Measurements from ENCODE around the gene CRACR2A.

CRACR2A gene

GRCh38 chr12:3630621-3631271 is 122.2 kb downstream of the CRACR2A start:
- DNase-seq (ENCODE audit: low spot score in 2 of 2): no peak
- H3K4me1 ChIP-seq: no peaks in the 10 kb centered on the region
- no peak overlapping the region for H3K4me3 ChIP-seq
- in situ Hi-C loops (cut with MboI; ENCODE audit: low sequenced_read_pairs): no loop called here
- H3K9me3 ChIP-seq: no peaks in the 10 kb centered on the region
- H3K36me3 ChIP-seq (replicated peaks): 0 out of 2 replicates have a peak, but pooled peaks cover 3% of the 10 kb centered on the region
- no peaks in the 10 kb centered on the region for H3K27me3 ChIP-seq (ENCODE audit: low read depth)

GRCh38 chr12:3630111-3630510 is 122.8 kb downstream of the CRACR2A start:
- no peaks in the 10 kb centered on the region for H3K4me1 ChIP-seq
- no peaks in the 10 kb centered on the region for H3K9me3 ChIP-seq
- DNase-seq (ENCODE audit: low spot score in 2 of 2): no peak
- H3K4me3 ChIP-seq: no peak overlapping the region
- in situ Hi-C loops (cut with MboI; ENCODE audit: low sequenced_read_pairs): no loop called here
- 0 out of 2 replicates have a peak, but pooled peaks cover 3% of the 10 kb centered on the region for H3K36me3 ChIP-seq (replicated peaks)
- no peaks in the 10 kb centered on the region for H3K27me3 ChIP-seq (ENCODE audit: low read depth)

GRCh38 chr12:3629057-3629830 is 123.7 kb downstream of the CRACR2A start:
- Histone ChIP-seq H3K4me3 (no peak overlapping the region), H3K36me3 (replicated peaks) (0 out of 2 replicates have a peak, but pooled peaks cover 3% of the 10 kb centered on the region), H3K9me3 (no peaks in the 10 kb centered on the region), H3K4me1 (no peaks in the 10 kb centered on the region), H3K27me3 (ENCODE audit: low read depth) (no peaks in the 10 kb centered on the region)
- DNase-seq (ENCODE audit: low spot score in 2 of 2): no peak
- in situ Hi-C loops (cut with MboI; ENCODE audit: low sequenced_read_pairs): no loop called here

- no peaks in the 10 kb centered on the region for H3K9me3 ChIP-seq
- no peak overlapping the region for H3K4me3 ChIP-seq
- no peak for DNase-seq (ENCODE audit: low spot score in 2 of 2)
- H3K36me3 ChIP-seq (replicated peaks): 0 out of 2 replicates have a peak, but pooled peaks cover 3% of the 10 kb centered on the region
- no peaks in the 10 kb centered on the region for H3K27me3 ChIP-seq (ENCODE audit: low read depth)
- in situ Hi-C loops (cut with MboI; ENCODE audit: low sequenced_read_pairs): no loop called here
- H3K4me1 ChIP-seq: no peaks in the 10 kb centered on the region
Observed at GRCh38 chr12:3628629-3629028, 124.3 kb downstream of the CRACR2A start.

- in situ Hi-C loops (cut with MboI; ENCODE audit: low sequenced_read_pairs): no loop called here
Observed at GRCh38 chr12:3627336-3627735, 125.6 kb downstream of the CRACR2A start.

GRCh38 chr12:3624273-3624672 is 128.6 kb downstream of the CRACR2A start:
- in situ Hi-C loops (cut with MboI; ENCODE audit: low sequenced_read_pairs): no loop called here
- Histone ChIP-seq H3K4me1 (no peaks in the 10 kb centered on the region), H3K27me3 (ENCODE audit: low read depth) (no peaks in the 10 kb centered on the region), H3K9me3 (no peaks in the 10 kb centered on the region), H3K4me3 (no peak overlapping the region), H3K36me3 (replicated peaks) (0 out of 2 replicates have a peak, but pooled peaks cover 3% of the 10 kb centered on the region)
- DNase-seq (ENCODE audit: low spot score in 2 of 2): no peak

More at GRCh38 chr12:3627336-3627735, 125.6 kb downstream of the CRACR2A start:
- H3K36me3 ChIP-seq (replicated peaks): 0 out of 2 replicates have a peak, but pooled peaks cover 3% of the 10 kb centered on the region
- no peak for DNase-seq (ENCODE audit: low spot score in 2 of 2)
- no peaks in the 10 kb centered on the region for H3K9me3 ChIP-seq
- H3K4me1 ChIP-seq: no peaks in the 10 kb centered on the region
- no peak overlapping the region for H3K4me3 ChIP-seq
- no peaks in the 10 kb centered on the region for H3K27me3 ChIP-seq (ENCODE audit: low read depth)

- H3K27me3 ChIP-seq (ENCODE audit: low read depth): no peaks in the 10 kb centered on the region
- DNase-seq (ENCODE audit: low spot score in 2 of 2): no peak
- in situ Hi-C loops (cut with MboI; ENCODE audit: low sequenced_read_pairs): no loop called here
- H3K9me3 ChIP-seq: no peaks in the 10 kb centered on the region
- H3K36me3 ChIP-seq (replicated peaks): 0 out of 2 replicates have a peak, but pooled peaks cover 3% of the 10 kb centered on the region
- no peak overlapping the region for H3K4me3 ChIP-seq
- no peaks in the 10 kb centered on the region for H3K4me1 ChIP-seq
Observed at GRCh38 chr12:3622822-3623690, 129.9 kb downstream of the CRACR2A start.

GRCh38 chr12:3622021-3622821 is 130.7 kb downstream of the CRACR2A start:
- in situ Hi-C loops (cut with MboI; ENCODE audit: low sequenced_read_pairs): no loop called here
- no peak for DNase-seq (ENCODE audit: low spot score in 2 of 2)
- no peak overlapping the region for H3K4me3 ChIP-seq

DNA sequence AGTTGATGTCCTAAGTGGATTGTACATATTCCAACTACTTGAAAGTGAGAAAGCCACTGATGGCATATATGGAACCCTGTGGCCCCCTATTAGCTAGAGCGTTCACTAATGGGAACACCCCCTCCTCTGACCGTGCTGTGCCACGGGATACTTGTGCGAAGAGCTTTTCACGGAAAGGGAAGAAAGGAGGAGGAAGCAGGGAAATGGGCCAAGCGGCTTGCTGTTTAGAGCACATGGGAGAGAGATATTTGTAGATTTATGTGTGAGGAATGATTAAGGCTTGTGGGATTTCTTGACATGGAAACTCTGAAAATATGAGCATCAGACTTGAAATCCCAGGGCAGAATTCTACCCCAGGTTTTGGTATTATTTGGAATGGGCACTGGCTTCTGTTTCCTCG is 132.1 kb downstream of the CRACR2A start:
- no peaks in the 10 kb centered on the region for H3K9me3 ChIP-seq
- H3K36me3 ChIP-seq (replicated peaks): no peaks in the 10 kb centered on the region
- in situ Hi-C loops (cut with MboI; ENCODE audit: low sequenced_read_pairs): no loop called here
- no peaks in the 10 kb centered on the region for H3K4me1 ChIP-seq
- no peak for DNase-seq (ENCODE audit: low spot score in 2 of 2)
- no peaks in the 10 kb centered on the region for H3K27me3 ChIP-seq (ENCODE audit: low read depth)
- no peak overlapping the region for H3K4me3 ChIP-seq

More at GRCh38 chr12:3622021-3622821, 130.7 kb downstream of the CRACR2A start:
- Histone ChIP-seq H3K4me1 (no peaks in the 10 kb centered on the region), H3K27me3 (ENCODE audit: low read depth) (no peaks in the 10 kb centered on the region), H3K36me3 (replicated peaks) (0 out of 2 replicates have a peak, but pooled peaks cover 3% of the 10 kb centered on the region), H3K9me3 (no peaks in the 10 kb centered on the region)

DNA sequence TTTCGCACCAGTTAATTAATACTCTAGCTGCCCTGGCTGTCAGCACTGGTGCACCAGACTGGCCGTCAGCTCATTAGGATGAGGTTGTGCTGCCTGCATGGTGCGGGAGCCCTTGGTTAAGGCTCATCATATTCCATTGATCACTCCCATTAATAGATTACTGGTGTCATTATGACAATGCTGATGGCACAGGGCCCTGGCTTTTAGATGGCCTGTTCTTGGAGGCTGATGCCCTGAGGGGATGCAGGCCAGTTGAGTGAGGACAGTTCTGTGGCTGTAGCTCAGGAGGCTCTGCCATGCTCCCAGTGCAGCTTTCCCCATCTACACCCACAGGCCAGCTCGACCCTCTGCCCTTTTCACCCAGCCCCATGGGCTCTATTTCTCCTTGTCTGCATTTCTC is 135.3 kb downstream of the CRACR2A start:
- Histone ChIP-seq H3K9me3 (no peaks in the 10 kb centered on the region), H3K4me3 (no peak overlapping the region), H3K4me1 (no peaks in the 10 kb centered on the region), H3K36me3 (replicated peaks) (no peaks in the 10 kb centered on the region), H3K27me3 (ENCODE audit: low read depth) (no peaks in the 10 kb centered on the region)
- in situ Hi-C loops (cut with MboI; ENCODE audit: low sequenced_read_pairs): no loop called here
- no peak for DNase-seq (ENCODE audit: low spot score in 2 of 2)

DNA sequence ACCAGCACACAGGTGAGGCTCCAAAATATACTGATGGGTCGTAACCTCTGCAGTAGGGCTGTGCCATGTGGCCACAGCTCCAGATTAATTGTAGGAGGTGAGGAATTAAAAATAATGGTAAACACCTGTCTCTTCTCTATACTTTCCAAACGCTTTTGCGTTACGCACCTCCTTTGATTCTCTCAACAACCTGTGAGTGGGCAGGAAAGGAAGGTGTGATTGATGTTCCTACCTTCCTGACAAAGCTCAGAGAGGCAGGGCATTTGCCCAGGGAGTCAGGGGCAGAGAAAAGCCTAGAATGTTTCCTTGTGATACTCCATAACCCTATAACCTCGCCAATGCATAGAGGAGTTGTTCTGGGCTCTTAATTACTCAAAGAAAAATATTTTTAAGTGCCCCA is 137.0 kb downstream of the CRACR2A start:
- Histone ChIP-seq H3K9me3 (no peaks in the 10 kb centered on the region), H3K4me3 (no peak overlapping the region), H3K27me3 (ENCODE audit: low read depth) (no peaks in the 10 kb centered on the region), H3K4me1 (no peaks in the 10 kb centered on the region), H3K36me3 (replicated peaks) (no peaks in the 10 kb centered on the region)
- in situ Hi-C loops (cut with MboI; ENCODE audit: low sequenced_read_pairs): no loop called here
- DNase-seq (ENCODE audit: low spot score in 2 of 2): no peak

DNA sequence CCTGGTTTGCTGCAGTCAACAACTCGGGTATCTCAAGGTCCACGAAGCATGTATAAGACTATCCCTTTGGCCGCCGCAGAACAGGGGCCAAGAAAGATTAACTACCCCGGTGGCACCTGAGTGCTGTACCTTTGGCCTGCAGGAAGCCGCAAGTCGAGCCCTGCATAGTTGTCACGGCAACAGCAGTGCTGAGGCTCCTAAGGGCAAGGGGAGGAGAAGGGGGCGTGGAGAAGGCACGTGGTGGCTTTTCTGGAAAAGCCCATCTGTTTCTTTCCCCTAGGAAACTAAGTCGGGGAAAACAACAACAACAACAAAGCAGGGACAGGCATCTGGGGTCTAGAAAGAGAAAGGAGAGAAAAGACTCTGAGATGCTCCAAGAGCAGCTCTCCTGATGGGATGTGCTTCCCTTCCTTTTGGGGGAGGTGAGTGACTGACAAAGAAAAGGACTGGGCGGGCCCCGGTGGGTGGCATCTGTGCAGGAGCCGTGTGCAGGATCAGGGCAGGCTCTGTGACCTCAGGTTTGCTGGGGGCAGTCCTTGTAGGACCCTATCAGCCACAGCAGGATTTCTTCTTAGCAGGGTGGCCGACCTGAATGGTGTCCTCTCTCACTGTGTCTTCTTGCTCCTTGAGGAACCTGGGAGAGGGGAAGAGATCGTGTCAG is 138.0 kb downstream of the CRACR2A start:
- no peak for DNase-seq (ENCODE audit: low spot score in 2 of 2)
- no peaks in the 10 kb centered on the region for H3K9me3 ChIP-seq
- in situ Hi-C loops (cut with MboI; ENCODE audit: low sequenced_read_pairs): no loop called here
- no peaks in the 10 kb centered on the region for H3K36me3 ChIP-seq (replicated peaks)
- no peak overlapping the region for H3K4me3 ChIP-seq
- no peaks in the 10 kb centered on the region for H3K4me1 ChIP-seq
- H3K27me3 ChIP-seq (ENCODE audit: low read depth): no peaks in the 10 kb centered on the region
